Mesothelial cell of epicardium (in vitro differentiated cells): ENCODE results near the gene SERPINB5. TPM values are rescaled to one million over a fixed set of nuclear protein-coding genes. Genes with fewer than 3 reads are reported as not detected.

Experiments
- DNase-seq, 2 experiments: peaks; one replicate each; pipeline ENCODE4 v3.0.0; 2021; ENCODE audit warnings: low spot score in 2 of 2; ENCODE audit not compliant: unreplicated experiment in 2 of 2
- H3K27ac Mint-ChIP-seq: 2 replicates; pipeline ENCODE4 v1.8.0; 2021; ENCODE audit warnings: mixed read lengths
- H3K27me3 Mint-ChIP-seq: 2 replicates; pipeline ENCODE4 v1.8.0; 2021; ENCODE audit warnings: low read depth, mixed read lengths
- H3K36me3 Mint-ChIP-seq: 2 replicates; pipeline ENCODE4 v1.8.0; 2021; ENCODE audit warnings: mixed read lengths
- H3K4me1 Mint-ChIP-seq: 2 replicates; pipeline ENCODE4 v1.8.0; 2021; ENCODE audit warnings: mixed read lengths
- H3K4me3 Mint-ChIP-seq: 2 replicates; pipeline ENCODE4 v1.8.0; 2021; ENCODE audit warnings: mild to moderate bottlenecking, moderate library complexity, mixed read lengths
- H3K9me3 Mint-ChIP-seq: 2 replicates; pipeline ENCODE4 v1.8.0; 2021; ENCODE audit warnings: mixed read lengths
- total RNA-seq: library from RNA; stranded (reverse); gene quantifications from 3 replicates; pipeline ENCODE4 v1.2.1, GENCODE V29; 2021
- TF ChIP-seq, protein P1 (sequence below): fragments of 200-600 bp; sonication (generic); IDR thresholded peaks from one replicate; pipeline ENCODE4 v1.5.0; 2021; ENCODE audit warnings: antibody characterized with exemption; ENCODE audit not compliant: unreplicated experiment

The SERPINB5 gene
- total RNA-seq, 1 donor from 2014 or later, result 0.13 TPM

GRCh38 chr18:63470751-63471150, 6.0 kb upstream of the SERPINB5 start:
- peaks cover 2% of the 10 kb centered on the region for H3K4me1 Mint-ChIP-seq
- H3K9me3 Mint-ChIP-seq, result no peaks in the 10 kb centered on the region
- no peak overlapping the region for H3K27ac Mint-ChIP-seq
- no peaks in the 10 kb centered on the region for H3K27me3 Mint-ChIP-seq
- H3K36me3 Mint-ChIP-seq, result no peaks in the 10 kb centered on the region
- DNase-seq, result no peak
- H3K4me3 Mint-ChIP-seq, result no peak overlapping the region
- TF ChIP-seq, protein P1, sequence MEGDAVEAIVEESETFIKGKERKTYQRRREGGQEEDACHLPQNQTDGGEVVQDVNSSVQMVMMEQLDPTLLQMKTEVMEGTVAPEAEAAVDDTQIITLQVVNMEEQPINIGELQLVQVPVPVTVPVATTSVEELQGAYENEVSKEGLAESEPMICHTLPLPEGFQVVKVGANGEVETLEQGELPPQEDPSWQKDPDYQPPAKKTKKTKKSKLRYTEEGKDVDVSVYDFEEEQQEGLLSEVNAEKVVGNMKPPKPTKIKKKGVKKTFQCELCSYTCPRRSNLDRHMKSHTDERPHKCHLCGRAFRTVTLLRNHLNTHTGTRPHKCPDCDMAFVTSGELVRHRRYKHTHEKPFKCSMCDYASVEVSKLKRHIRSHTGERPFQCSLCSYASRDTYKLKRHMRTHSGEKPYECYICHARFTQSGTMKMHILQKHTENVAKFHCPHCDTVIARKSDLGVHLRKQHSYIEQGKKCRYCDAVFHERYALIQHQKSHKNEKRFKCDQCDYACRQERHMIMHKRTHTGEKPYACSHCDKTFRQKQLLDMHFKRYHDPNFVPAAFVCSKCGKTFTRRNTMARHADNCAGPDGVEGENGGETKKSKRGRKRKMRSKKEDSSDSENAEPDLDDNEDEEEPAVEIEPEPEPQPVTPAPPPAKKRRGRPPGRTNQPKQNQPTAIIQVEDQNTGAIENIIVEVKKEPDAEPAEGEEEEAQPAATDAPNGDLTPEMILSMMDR, result no peak

GRCh38 chr18:63472380-63472779, 4.4 kb upstream of the SERPINB5 start:
- TF ChIP-seq, protein P1, result no peak
- no peak overlapping the region for H3K27ac Mint-ChIP-seq
- H3K36me3 Mint-ChIP-seq, result no peaks in the 10 kb centered on the region
- DNase-seq, result no peak
- peaks cover 2% of the 10 kb centered on the region for H3K4me1 Mint-ChIP-seq
- no peaks in the 10 kb centered on the region for H3K9me3 Mint-ChIP-seq
- H3K27me3 Mint-ChIP-seq, result no peaks in the 10 kb centered on the region
- H3K4me3 Mint-ChIP-seq, result no peak overlapping the region

DNA sequence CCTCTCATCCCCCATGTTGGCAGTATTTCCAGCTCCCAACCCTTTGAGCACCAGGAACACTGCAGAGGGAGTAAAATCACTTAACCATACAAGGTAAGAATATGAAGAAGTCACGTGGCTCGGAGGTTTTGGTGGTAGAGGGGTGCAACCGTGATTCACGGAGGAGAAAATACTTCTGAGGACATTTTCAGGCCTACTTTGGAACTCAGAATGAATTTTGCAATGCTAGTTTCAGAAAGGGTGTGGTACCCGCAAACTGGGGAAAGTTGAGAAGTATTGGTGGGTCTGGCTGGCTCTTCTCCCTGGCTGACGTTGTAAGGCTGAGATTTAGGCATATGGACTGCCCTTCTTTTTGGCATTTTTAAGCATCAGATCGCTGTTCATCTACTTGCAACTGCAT, 442 bp downstream of the SERPINB5 start:
- no peak for DNase-seq
- Mint-ChIP-seq H3K9me3 (no peaks in the 10 kb centered on the region), H3K36me3 (no peaks in the 10 kb centered on the region), H3K4me3 (no peak overlapping the region), H3K4me1 (peaks cover 1% of the 10 kb centered on the region), H3K27ac (no peak overlapping the region), H3K27me3 (peaks cover 8% of the 10 kb centered on the region)
- TF ChIP-seq, protein P1, result no peak

DNA sequence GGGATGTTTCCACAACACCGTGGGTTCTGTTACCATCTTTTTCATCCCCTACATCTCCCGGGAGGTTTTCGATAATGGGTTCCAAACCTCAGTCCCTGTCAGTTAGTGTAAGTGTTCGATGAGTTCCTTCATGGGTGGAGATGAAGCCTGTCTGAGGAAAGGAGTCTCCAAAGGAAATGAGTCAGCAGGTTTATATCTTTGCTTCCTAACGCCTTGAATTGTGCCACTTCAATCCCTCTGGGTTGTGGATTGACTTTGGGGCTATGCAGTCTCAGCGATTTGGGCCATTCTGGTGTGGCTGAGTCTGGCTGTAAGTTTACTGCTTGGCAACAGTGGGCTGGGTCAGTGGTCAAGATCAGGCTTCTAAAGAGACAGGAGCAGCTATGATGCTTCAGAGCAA, 1.2 kb downstream of the SERPINB5 start:
- DNase-seq, result no peak
- TF ChIP-seq, protein P1, result no peak
- H3K4me3 Mint-ChIP-seq, result no peak overlapping the region
- peaks cover 8% of the 10 kb centered on the region for H3K27me3 Mint-ChIP-seq
- no peak overlapping the region for H3K27ac Mint-ChIP-seq
- no peaks in the 10 kb centered on the region for H3K36me3 Mint-ChIP-seq
- H3K4me1 Mint-ChIP-seq, result no peaks in the 10 kb centered on the region
- no peaks in the 10 kb centered on the region for H3K9me3 Mint-ChIP-seq

- Mint-ChIP-seq H3K27me3 (peaks cover 12% of the 10 kb centered on the region), H3K27ac (no peak overlapping the region), H3K36me3 (no peaks in the 10 kb centered on the region), H3K9me3 (no peaks in the 10 kb centered on the region), H3K4me1 (no peaks in the 10 kb centered on the region), H3K4me3 (no peak overlapping the region)
- TF ChIP-seq, protein P1, result no peak
- no peak for DNase-seq
These were observed 3.1 kb downstream of the SERPINB5 start for GRCh38 chr18:63479826-63480225.

- H3K27me3 Mint-ChIP-seq, result peaks cover 15% of the 10 kb centered on the region
- H3K9me3 Mint-ChIP-seq, result no peaks in the 10 kb centered on the region
- TF ChIP-seq, protein P1, result no peak
- DNase-seq, result no peak
- H3K4me3 Mint-ChIP-seq, result no peak overlapping the region
- H3K27ac Mint-ChIP-seq, result no peak overlapping the region
- no peaks in the 10 kb centered on the region for H3K4me1 Mint-ChIP-seq
- no peaks in the 10 kb centered on the region for H3K36me3 Mint-ChIP-seq
These were observed 3.7 kb downstream of the SERPINB5 start for GRCh38 chr18:63480476-63480875.
